HG03196 (cell line): ENCODE measurements around the gene AUTS2.

Experiments
- ATAC-seq: cut with Tn5 transposase; IDR thresholded peaks from one replicate; pipeline ENCODE4 v1.9.1; 2021; ENCODE audit not compliant: unreplicated experiment

Gene AUTS2

DNA sequence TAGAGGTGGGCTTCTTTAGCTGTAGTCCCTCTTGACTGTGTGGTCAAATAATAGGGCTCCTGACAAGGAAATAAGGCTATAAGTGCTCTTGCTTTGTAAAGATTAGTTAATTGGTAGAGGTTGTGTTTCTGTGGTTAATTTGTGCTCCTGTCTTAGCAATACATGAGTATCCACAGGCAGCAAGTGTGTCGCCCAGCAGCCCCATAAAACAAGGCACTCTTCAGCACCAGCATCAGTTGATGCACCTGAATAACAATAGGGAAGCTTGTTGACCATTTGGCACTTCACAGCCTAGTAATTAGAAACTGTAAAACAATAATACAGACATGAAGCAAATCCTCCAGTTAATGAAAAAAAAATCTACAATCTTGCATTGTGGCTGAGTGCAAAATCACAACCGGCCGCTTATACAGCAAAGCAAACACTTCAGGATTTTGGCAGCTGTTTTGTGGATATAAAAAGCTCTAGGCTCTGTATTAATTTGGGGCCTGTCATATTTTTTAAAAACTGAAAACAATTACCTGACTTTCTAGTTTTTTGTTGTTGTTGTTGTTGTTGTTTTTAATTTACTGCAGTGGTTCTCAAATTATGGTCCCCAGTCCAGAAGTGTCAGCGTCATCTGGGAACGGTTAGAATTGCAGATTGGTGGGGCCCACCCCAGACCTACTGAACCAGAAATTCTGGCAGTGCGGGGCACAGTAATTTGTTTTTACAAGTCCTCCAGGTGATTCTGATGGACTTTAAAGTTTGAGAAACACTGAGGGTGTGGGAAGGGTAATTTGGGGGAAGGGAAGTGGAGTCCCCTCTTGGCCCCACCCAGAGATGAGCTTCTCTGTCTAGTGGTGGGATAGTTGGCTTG, 56.8 kb downstream of the AUTS2 start:
- ATAC-seq, result no peak

DNA sequence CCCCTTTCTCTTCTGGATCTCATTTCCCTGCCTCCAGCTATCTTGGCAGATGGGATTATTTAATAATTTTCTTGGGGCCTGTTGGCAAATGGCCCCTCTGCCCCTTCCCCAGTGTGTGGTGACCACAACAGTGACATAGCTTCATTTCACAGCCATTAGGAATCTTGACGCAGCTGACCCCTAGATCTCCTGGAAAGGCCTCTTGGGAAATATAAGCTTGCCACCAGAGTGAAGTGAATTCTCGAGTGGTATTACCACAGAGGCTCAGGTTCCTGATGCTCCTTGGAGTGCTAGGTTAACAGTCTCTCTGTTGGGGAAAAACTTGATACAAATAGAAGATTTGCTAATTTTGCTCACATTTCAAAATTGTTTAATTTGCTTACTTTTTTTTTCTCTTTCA, 57.8 kb downstream of the AUTS2 start:
- no peak for ATAC-seq

DNA sequence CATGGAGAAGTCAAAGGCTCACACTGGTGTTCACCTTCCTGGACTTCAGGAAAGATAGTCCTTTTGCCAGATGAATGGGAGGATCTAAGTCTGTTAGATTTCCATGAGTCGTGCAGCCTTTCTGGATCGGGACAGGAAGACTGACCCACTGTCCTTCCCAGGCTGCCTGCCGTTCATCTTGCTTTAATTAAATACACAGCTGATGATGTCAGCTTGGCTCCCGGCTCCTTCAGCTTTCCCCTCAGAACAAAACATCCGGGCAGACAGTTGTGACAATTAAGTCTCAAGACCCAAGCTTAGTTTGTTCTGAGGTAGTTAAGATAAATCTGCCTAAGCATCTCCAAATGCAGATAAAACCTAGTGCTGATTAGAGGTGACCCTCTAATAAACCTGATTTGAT, 58.6 kb downstream of the AUTS2 start:
- ATAC-seq, result no peak

DNA sequence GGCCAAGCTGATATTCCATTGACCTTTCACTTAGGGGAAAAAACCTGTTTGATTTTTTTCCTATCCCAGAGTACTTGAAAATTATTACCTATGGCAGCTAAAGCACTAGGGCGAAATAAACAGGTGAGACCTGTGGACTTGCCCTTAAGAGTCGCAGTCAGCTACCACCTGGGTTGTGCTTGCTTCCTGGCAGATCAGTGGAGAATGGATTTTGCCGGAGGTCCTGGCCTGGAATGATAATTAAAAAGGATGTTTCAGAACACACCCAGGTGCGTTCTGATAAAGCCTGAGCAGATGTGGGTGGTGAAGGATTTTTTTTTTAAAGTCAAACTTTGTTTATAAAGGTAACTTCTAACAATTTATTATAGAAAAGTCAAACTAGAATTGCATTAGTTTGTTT, 59.1 kb downstream of the AUTS2 start:
- ATAC-seq, result no peak

DNA sequence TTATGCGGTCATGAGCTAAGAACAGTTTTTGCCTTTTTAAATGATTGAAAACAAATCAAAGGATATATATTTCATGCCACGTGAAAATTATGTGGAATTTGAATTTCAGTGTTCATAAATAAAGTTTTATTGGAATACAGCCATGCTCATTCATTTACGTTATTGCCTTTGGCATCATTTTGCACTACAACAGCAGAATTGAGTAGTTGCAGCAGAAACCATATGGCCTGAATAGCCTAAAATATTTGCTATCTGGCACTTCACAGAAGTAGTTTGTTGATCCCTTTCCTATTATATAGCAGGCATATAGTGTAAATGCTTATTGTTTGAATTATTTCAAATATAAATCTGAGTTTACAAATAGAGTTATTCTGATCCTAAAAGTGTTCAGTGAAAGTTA, 59.7 kb downstream of the AUTS2 start:
- no peak for ATAC-seq

DNA sequence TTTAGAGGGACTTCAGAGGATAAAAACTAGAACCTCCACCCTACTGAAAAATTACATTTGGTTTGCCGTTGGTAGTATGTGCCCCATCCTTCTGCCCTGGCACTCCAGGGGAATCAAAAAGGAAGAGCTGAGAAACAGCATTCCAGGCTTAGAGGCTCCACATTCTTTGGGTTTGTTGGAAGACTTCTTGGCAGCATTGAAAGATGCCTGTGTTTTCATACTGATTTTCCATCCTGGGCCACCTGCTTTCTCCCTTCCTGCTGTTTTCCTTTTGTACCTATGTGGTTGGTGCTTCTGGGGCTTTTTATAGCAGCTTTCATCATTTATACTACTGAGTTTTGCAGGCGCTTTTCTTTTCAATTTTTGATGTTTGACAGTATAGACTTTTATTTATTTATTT, 61.7 kb downstream of the AUTS2 start:
- no peak for ATAC-seq

DNA sequence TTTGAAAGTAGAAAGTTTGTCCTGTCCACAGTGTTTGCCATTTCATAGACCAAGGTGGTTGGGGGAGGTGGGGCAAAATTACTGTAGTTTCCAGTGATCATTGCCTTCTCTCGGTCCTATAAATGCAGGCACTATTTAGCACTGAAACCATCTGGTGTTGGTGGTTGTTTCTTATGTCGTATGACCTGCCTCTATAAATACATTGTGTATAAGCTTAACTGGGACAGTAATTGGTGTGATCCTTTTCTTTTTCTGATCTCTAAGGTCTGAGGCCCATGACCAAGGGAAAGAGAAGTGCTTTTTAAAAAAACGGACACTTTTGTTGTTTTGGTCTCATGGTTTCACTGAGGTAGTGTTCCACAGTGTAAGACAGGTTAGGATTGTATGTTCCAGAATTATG, 63.1 kb downstream of the AUTS2 start:
- no peak for ATAC-seq

DNA sequence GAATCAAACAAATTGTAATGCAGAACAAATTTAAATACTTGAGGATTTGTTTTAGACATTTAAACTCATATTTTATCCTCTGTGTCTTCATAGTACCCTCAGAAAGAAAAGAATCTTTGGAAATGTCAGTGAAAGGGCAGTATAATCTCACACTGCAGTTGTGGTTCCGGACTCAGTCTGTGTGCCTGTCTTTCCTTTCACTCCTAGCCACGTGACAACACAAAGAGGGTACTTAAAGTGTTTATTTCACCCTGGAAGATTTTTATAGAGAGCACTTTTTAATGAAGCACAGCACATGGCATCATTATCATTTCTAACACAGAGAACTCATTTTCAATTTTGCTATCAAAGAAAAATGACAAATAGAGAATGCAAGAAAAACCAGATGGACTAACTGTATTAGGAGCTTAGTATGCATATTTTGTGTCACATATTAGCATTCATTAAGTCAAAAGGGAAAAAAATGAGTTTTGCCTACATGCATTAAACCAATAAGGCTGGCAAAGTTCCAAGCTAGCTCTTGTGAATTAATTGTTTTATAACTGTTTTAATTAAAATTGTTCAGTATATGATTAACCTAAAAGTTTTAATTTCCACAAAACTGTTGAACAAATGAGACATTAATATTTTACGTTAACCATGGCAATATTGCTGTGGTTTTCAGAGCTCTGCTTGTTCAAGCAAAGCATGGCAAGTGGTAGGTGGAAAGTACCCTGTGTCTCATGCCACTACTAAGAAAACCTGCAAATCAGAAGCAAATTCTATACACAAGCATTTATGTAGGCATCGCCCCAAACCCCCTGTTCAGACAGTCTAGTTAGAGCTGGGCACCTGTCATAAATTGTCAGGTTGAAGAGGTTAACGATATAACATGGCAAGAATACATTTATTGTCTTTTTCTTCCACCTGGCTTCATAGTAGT, 65.9 kb downstream of the AUTS2 start:
- ATAC-seq, result peak; percentile 71

DNA sequence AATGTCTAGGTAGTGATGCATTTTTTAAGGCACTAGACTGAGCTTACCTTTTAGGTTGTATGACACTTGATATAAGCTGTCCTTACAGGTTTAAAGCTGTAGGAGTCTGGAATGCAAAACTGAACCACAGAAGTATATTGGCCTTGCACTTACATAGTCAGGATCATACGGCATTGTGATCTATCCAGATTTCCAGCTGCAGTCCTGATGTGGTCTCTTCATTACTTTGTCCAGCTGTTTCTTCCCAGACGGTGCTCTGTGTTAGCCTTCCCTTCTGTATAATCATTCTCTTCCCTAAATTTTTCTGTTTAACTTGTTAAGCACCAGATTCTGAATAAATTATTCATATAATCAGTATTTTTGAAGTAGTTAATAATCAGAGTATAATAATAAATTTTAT, 67.1 kb downstream of the AUTS2 start:
- ATAC-seq, result no peak

DNA sequence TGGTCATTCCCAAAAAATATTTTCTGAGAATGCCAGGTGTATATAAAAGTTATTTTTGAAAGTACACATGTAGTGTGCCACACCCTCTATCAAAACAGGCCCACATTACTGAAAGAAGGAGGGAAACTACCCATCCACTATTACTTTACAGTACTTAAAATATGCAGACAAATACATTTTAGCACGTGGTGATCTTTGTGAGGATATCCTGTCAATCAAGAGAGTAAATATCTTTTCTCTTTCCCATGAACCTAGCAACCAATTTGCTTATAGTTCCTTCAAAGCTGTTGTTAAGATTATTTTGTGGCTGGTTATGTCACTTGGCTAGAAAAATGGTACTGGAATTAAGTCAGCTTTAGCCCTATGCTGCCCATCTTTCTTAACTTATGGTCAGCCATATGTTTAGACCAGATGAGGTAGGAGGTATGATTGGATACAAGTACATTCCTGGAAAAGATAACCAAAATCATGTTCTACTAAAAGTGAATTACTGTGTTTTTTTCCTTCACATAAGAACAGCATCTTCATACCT, 70.1 kb downstream of the AUTS2 start:
- no peak for ATAC-seq

DNA sequence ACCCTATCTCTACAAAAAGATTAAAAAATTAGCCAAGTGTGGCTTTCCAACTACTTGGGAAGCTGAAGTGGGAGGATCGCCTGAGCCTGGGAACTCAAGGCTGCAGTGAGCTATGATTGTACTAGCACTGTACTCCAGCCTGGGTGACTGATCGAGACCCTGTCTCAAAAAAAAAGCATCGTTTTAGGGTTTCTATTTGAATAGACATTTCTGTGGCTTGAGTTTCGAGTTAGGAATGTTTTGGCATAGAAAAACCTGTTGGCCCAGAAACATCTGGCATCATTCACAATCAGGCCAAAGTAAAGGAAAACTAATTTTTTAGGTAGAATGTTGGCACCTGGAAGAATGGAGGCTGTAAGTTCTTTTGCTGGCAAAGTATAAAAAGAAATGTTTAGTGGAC, 72.4 kb downstream of the AUTS2 start:
- no peak for ATAC-seq

DNA sequence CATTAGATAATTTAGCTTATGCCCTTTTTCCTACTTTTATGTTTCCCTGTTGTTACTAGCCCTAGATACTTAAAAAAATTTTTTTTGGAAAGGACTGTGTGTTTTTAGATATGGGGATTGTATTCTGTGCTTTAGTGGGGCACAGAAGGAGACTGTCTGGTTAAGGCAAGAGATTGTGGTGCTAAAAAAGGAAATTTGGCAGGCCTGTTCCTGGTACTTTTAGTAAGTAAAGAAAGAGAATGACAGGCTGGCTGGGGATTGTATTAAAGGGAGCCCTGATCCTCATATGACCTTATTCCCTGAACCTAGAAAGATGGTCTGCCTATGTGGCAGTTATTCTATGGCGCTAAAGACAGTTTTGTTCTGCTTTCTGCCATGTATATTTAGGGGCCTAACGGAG, 74.8 kb downstream of the AUTS2 start:
- no peak for ATAC-seq

DNA sequence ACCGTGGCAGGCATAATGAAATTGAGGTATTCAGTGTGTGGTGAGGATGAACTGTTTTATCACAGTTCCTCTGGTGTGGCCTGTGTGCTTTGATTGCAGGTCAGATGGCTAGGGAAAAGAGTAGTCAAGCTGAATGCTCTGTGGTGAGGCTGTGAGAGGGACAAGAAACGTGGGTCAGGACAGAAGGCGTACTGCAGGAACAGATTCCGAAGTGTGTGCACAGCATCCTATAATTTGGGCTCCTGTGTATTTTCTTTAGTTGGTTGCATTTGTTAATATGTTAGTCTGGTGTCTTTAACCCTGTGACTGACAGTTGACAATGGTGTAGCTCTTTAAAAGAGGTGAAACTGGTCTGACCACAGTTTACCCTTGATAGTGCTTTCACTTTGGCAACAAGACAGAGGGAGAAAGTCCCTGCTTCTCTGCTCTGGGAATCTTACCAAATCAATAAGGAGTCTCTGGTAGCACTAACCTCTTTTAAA, 76.5 kb downstream of the AUTS2 start:
- ATAC-seq, result peak; percentile 74

DNA sequence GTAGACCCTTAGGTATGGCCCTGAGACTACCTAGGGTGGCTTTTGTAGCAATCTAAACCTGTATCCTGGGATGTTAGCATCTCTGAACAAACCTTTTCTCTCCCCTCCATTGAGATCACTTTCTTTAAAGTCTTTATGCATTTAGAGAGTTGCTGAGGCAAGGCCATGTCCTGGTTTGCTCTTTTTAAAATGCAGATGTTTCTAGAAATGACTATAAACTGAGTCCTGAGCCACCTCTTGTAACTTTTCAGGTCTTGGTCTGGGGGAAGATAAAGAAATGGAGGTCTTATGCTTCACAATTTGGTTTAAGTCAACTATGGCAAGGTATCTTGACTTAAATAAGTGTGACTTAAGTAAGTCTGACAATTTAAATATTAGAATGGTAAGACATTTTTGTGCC, 78.0 kb downstream of the AUTS2 start:
- no peak for ATAC-seq

DNA sequence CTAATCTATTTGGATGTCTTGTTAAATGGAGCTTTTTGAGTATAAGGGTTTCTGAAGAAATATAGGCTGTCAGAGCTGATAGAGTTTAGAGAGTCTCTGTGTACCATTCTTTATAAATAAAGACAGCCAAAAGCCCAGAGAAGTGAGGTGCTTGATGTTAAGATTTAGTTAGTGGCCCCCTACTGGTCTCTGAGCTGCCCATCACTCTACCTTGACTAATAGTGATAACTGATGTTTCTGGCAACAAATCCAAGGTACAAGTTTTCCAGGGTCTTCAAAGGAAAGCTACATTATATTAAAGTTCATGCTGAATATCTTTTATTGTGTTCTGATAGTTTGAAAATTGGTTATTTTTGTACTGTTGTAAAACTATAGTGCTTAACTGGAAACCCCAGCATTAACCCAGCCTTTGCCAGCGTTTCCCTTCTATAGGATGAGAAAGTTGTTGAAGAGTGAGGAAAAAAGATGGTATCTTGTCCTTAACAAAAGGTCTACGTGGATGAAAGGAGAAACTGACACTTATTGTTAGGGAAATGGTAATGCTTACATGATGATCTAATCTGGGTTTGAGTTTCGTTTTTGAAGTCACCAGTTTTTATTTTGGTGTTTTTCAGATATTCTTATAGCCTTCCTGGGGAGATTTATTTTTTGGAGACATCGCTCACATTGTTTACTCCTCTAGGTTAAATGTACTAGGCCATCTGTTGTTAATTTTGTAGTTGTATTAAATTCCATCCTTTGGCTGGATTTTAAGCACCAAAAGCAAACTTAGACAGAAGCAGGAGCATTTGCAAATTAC, 79.0 kb downstream of the AUTS2 start:
- ATAC-seq, result no peak

DNA sequence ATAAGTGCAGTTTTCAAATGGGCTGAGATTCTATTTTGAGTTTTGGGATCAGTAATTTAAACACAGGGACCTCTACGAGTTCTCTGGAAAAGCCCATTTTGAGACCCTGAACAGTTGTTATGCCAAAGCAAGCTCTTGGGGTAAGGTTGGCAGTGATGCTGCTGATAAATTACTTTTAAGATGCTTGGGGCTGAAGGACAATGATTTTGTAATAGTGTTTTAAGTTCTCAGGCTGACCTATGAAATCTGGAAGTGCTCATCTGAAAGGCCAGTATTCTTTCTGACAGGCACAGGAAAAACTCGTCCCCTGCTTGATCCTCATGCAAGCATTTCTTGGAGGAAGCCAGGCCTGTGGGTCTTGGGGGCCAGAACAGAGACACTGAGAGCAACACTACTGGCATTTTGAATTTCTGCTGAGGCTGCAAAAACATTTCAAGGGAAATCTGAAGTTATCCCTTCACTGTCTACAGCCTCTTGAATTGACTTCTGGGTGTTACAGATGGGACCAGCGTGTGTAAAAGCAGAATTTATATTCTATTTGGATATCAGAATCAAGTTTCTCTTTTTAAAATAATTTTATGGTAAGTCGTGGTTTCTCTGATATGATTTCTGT, 79.7 kb downstream of the AUTS2 start:
- ATAC-seq, result no peak

DNA sequence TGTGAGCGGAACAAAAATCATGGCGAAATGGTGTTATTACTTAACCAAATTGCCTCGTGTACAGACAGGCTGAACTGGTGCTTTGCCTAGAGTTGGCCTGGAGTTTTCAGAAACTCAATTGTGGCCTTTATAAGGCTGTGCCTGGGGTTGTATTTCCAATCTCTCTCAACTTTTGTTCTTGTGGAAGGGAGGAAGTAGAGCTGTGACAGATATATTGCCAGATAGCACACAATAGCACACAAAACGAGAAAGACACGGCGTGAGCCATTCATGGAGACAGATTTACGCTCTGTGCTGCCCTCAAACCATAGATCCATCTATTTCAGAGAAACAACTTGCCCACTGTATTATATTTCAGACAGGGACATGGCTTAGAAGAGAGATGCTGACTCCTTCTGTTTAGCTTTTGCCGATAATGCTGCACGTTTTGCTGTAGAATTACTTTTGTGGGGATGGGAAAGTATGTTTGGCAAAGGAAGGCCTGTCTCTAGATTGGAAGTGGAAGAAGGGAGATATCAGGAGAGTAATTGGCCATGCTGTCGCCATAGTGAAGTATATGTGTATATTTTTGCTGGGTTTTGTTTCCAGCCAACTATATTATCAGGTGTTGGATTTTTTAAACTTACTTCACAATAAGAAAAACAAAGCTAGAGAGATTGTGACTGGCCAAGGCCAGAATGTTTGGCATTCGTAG, 80.4 kb downstream of the AUTS2 start:
- no peak for ATAC-seq

DNA sequence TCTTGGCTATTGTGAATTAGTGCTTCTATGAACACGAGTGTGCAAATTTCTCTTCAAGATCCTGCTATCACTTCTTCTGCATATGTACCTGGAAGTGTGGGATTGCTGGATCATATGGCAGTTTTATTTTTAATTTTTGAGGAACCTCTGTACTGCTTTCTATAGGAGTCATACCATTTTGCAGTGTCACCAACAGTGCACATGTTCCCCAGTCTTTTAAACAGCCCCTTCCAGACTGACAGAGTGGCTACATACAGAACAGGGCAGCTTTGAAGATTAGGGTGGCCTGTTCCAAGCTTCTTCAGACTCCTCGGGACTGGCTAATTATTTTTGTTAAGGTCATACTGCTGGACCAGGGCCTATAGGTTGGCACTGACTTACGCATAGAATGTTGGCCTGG, 82.9 kb downstream of the AUTS2 start:
- no peak for ATAC-seq

DNA sequence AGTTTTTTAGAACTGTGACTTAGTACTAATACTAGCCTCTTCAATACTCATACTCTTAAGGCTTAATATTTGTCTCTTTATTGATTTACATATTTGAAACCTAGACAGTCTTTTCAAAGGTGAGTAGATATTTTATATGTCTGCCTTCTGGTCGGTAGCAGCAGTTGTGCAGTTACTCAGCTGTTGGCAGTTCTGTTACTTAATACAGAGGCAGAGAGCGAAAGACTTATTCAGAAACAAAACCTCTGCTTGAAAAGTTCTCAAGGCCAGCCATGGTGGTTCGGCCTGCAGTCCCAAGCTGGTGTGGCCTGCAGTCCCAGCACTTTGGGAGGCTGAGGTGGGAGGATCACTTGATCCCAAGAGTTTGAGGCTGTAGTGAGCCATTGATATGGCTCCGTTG, 84.2 kb downstream of the AUTS2 start:
- no peak for ATAC-seq

DNA sequence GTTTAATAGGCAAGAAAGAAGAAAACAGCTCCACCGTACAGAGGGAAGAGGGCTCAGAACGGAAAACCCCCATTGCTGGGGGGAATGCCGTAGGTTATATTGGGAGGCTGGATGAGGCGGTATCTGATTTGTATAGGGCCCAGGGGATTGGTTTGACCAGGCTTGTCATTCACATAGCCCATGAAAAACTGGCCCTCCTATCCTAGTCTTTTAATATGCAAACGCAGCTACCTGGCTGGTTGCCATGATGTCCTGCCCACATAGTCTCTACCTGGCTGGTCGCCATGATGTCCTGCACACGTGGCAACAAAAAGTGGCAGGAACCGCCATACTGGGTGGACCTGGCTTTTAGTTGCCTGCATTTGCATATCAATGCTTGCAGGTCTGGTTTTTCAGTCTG, 84.7 kb downstream of the AUTS2 start:
- ATAC-seq, result no peak
